Endodermal cell (in vitro differentiated cells): ENCODE measurements around the gene EEIG1. TPM values are rescaled to one million over a fixed set of nuclear protein-coding genes. Genes with fewer than 3 reads are reported as not detected.
A peak's percentile ranks its signal among the peaks of the same experiment; 100 is the strongest.

Source experiments
- DNase-seq: peaks from one replicate; pipeline ENCODE4 v3.0.0-alpha.2; 2017
- H3K27ac ChIP-seq: 2 replicates; pipeline ENCODE4 v1.5.1; 2013; ENCODE audit warnings: mild to moderate bottlenecking, low read depth, low read length, moderate library complexity
- H3K27me3 ChIP-seq: 2 replicates; pipeline ENCODE4 v1.6.1; 2013; ENCODE audit warnings: mild to moderate bottlenecking, low read length, moderate library complexity; ENCODE audit not compliant: insufficient read depth, control insufficient read depth, poor library complexity, severe bottlenecking
- H3K36me3 ChIP-seq: 2 replicates; pipeline ENCODE4 v1.7.0; 2013; ENCODE audit warnings: mild to moderate bottlenecking, low read length, moderate library complexity; ENCODE audit not compliant: control insufficient read depth, insufficient read depth
- H3K4me1 ChIP-seq: one replicate; pipeline ENCODE4 v1.7.0; 2013; ENCODE audit warnings: low read length; ENCODE audit not compliant: control insufficient read depth, insufficient read depth
- H3K4me3 ChIP-seq: 2 replicates; pipeline ENCODE4 v1.5.1; 2013; ENCODE audit warnings: mild to moderate bottlenecking, low read length, moderate library complexity
- H3K9ac ChIP-seq: 2 replicates; pipeline ENCODE4 v1.6.1; 2013; ENCODE audit warnings: mild to moderate bottlenecking, low read length, moderate library complexity; ENCODE audit not compliant: poor library complexity, severe bottlenecking; ENCODE audit errors: extremely low read depth
- H3K9me3 ChIP-seq: 2 replicates; pipeline ENCODE4 v1.6.1; 2013; ENCODE audit warnings: mild to moderate bottlenecking, low read length, moderate library complexity; ENCODE audit not compliant: control insufficient read depth
- H3K27ac Mint-ChIP-seq: 2 replicates; pipeline ENCODE4 v1.8.0; 2020; ENCODE audit warnings: mixed read lengths
- H3K27me3 Mint-ChIP-seq: 2 replicates; pipeline ENCODE4 v1.8.0; 2021; ENCODE audit warnings: mild to moderate bottlenecking, mixed read lengths; ENCODE audit not compliant: insufficient read depth
- H3K36me3 Mint-ChIP-seq: 2 replicates; pipeline ENCODE4 v1.8.0; 2020; ENCODE audit warnings: low read depth, mixed read lengths
- H3K4me1 Mint-ChIP-seq: 2 replicates; pipeline ENCODE4 v1.8.0; 2020; ENCODE audit warnings: mixed read lengths
- H3K4me3 Mint-ChIP-seq: 2 replicates; pipeline ENCODE4 v1.8.0; 2020; ENCODE audit warnings: mild to moderate bottlenecking, moderate library complexity, mixed read lengths
- H3K9me3 Mint-ChIP-seq: 2 replicates; pipeline ENCODE4 v1.8.0; 2020; ENCODE audit warnings: mild to moderate bottlenecking, mixed read lengths
- WGBS, 2 experiments: methylation state at CpG; one replicate each; pipeline versions ENCODE4 v1.1.5 to v1.1.7; 2013; ENCODE audit warnings: missing lambda C conversion rate in 2 of 2, mixed read lengths in 1 of 2; ENCODE audit not compliant: insufficient coverage in 1 of 2, insufficient read length in 1 of 2; 5-methylcytosine and 5-hydroxymethylcytosine counted together
- total RNA-seq, 2 donors: library from RNA; stranded (reverse); fragmentation: NEBNext Ultra II Directional in 1 of 2; extraction: Animal tissue kit (Norgen Biotek cat#: 25700) in 1 of 2; gene quantifications; 2 replicates in 1 of 2; 3 replicates in 1 of 2; pipeline ENCODE4 v1.2.1, GENCODE V29; 2021
- TF ChIP-seq, protein P1 (sequence below): fragments of 200-600 bp; sonication (generic); conservative IDR thresholded peaks from 2 replicates; pipeline ENCODE4 v1.5.0; 2021; ENCODE audit warnings: antibody characterized with exemption, mild to moderate bottlenecking

Gene EEIG1
- total RNA-seq, 2 donors from 2014 or later, result 56.7 to 60.8 TPM

DNA sequence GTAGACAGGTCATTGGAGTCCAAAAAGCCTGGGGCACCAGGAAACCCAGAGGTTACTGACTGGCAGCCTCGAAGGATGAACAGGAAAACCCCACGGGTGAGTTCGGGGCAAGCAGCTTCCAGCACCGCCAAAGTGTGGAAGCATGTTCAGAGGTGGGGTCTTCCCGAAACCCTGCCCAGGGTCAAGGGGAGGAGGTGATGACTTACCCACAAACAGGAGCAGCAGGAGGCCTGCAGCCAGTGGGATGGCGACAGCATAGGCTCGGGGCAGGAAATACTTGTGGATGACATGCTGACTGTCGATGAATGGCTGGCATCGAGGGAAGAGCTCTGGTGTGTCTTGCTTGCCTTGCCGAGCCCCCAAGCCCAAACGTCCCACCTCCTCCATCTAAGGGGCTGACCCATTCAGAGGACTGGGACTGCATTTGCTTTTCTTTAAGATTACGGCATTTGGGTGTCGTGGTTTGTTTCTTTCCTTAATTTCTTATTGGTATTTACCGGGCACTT lies 44.4 kb downstream of the EEIG1 start:
- Histone ChIP-seq H3K9ac (no peak overlapping the region), H3K9me3 (no peaks in the 10 kb centered on the region), H3K4me3 (peak overlapping the region; percentile 91), H3K4me1 (no peaks in the 10 kb centered on the region), H3K27me3 (no peaks in the 10 kb centered on the region), H3K36me3 (peaks cover 13% of the 10 kb centered on the region), H3K27ac (no peak overlapping the region)
- 85 to 88% methylated on average over 13 to 14 of the region's 14 CpGs for WGBS, 2 experiments
- Mint-ChIP-seq H3K4me1 (peaks cover 22% of the 10 kb centered on the region), H3K9me3 (no peaks in the 10 kb centered on the region), H3K27me3 (peaks cover 2% of the 10 kb centered on the region), H3K27ac (no peak overlapping the region), H3K36me3 (peaks cover 7% of the 10 kb centered on the region), H3K4me3 (peak overlapping the region; percentile 95)
- DNase-seq, result no peak
- TF ChIP-seq, protein P1, sequence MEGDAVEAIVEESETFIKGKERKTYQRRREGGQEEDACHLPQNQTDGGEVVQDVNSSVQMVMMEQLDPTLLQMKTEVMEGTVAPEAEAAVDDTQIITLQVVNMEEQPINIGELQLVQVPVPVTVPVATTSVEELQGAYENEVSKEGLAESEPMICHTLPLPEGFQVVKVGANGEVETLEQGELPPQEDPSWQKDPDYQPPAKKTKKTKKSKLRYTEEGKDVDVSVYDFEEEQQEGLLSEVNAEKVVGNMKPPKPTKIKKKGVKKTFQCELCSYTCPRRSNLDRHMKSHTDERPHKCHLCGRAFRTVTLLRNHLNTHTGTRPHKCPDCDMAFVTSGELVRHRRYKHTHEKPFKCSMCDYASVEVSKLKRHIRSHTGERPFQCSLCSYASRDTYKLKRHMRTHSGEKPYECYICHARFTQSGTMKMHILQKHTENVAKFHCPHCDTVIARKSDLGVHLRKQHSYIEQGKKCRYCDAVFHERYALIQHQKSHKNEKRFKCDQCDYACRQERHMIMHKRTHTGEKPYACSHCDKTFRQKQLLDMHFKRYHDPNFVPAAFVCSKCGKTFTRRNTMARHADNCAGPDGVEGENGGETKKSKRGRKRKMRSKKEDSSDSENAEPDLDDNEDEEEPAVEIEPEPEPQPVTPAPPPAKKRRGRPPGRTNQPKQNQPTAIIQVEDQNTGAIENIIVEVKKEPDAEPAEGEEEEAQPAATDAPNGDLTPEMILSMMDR, result no peak

DNA sequence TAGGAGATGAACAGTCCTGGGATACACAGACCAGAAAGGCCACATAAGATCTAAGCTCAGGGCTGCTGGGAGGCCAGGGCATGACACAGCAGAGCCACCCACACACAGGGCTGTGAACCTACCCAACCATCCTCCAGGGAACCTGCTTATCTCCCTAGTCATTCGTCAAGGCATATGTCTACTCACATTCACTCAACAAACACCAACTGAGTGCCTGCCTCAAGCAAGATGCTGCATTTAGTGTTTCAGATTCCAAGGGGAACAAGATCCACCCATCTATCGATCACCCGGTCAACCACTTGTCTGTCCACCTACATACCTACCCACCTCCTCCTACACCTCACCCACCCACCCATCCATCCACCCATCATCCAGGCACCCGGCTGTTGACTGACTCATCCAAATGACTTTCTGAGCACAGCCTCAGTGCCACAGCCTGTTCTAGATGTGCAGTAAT lies 45.0 kb downstream of the EEIG1 start:
- Mint-ChIP-seq H3K9me3 (no peaks in the 10 kb centered on the region), H3K4me3 (peak overlapping the region; percentile 95), H3K27me3 (peaks cover 2% of the 10 kb centered on the region), H3K4me1 (peaks cover 26% of the 10 kb centered on the region), H3K27ac (no peak overlapping the region), H3K36me3 (peaks cover 7% of the 10 kb centered on the region)
- Histone ChIP-seq H3K27ac (no peak overlapping the region), H3K27me3 (no peaks in the 10 kb centered on the region), H3K9ac (no peak overlapping the region), H3K4me3 (no peak overlapping the region), H3K36me3 (peaks cover 6% of the 10 kb centered on the region), H3K4me1 (no peaks in the 10 kb centered on the region), H3K9me3 (no peaks in the 10 kb centered on the region)
- DNase-seq, result no peak
- TF ChIP-seq, protein P1, result no peak
- 67 to 89% methylated on average over 1 to 4 of the region's 4 CpGs for WGBS, 2 experiments

DNA sequence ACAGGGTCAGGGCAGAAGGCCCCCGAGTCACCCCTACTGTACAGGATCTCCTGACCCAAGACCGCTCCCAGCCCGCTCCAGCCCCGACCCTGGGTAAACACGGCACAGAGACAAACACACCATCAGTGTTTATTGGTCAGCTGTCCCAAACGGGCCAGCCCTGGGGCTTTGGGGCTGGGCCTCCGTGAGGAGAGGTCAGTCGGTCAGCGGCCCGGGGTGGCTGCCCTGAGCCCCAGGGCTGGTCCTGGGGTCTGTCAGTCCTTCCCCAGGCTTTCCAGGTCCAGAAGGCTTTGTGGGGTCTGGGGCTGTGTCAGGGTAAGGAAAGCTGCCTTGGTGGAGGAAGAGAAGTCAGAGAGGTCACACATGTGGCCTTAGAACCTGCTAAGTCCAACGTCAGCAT lies 45.8 kb downstream of the EEIG1 start:
- Mint-ChIP-seq H3K4me1 (peaks cover 29% of the 10 kb centered on the region), H3K4me3 (no peak overlapping the region)
- WGBS, 2 experiments, result 87 to 92% methylated on average over 2 to 11 of the region's 11 CpGs

More for the DNA sequence above, 45.8 kb downstream of the EEIG1 start:
- no peaks in the 10 kb centered on the region for H3K9me3 Mint-ChIP-seq
- H3K27me3 ChIP-seq, result peaks cover 3% of the 10 kb centered on the region
- no peak for DNase-seq
- no peak overlapping the region for H3K27ac ChIP-seq
- TF ChIP-seq, protein P1, result no peak
- no peak overlapping the region for H3K27ac Mint-ChIP-seq
- H3K36me3 Mint-ChIP-seq, result peaks cover 7% of the 10 kb centered on the region
- no peaks in the 10 kb centered on the region for H3K9me3 ChIP-seq
- H3K4me1 ChIP-seq, result no peaks in the 10 kb centered on the region
- no peak overlapping the region for H3K4me3 ChIP-seq
- H3K9ac ChIP-seq, result no peak overlapping the region
- H3K27me3 Mint-ChIP-seq, result peaks cover 6% of the 10 kb centered on the region
- H3K36me3 ChIP-seq, result peaks cover 4% of the 10 kb centered on the region
